Adrenal gland (tissue), 5 donors: ENCODE measurements around the gene MTHFD1.

Experiments used
- POLR2A ChIP-seq, 2 donors: fragments of 450-650 bp; IDR thresholded peaks; one replicate each; pipeline ENCODE4 v1.6.1; 2017; ENCODE audit warnings: antibody characterized with exemption in 2 of 2, mild to moderate bottlenecking in 2 of 2, moderate library complexity in 1 of 2
- TF ChIP-seq, protein P1 (sequence below), 6 experiments: fragments of 450-650 bp in 4 of 6; fragments of 200-600 bp in 2 of 6; sonication (generic) in 1 of 6; IDR thresholded peaks; 1 replicate in 5 of 6; 2 replicates in 1 of 6; pipeline versions ENCODE4 v1.5.1 to v1.8.0; 2016 to 2021; ENCODE audit warnings: antibody characterized with exemption in 6 of 6, mild to moderate bottlenecking in 2 of 6, moderate library complexity in 1 of 6
- donor health status: DM: no; HTN: no; CAD: no.

DNA sequence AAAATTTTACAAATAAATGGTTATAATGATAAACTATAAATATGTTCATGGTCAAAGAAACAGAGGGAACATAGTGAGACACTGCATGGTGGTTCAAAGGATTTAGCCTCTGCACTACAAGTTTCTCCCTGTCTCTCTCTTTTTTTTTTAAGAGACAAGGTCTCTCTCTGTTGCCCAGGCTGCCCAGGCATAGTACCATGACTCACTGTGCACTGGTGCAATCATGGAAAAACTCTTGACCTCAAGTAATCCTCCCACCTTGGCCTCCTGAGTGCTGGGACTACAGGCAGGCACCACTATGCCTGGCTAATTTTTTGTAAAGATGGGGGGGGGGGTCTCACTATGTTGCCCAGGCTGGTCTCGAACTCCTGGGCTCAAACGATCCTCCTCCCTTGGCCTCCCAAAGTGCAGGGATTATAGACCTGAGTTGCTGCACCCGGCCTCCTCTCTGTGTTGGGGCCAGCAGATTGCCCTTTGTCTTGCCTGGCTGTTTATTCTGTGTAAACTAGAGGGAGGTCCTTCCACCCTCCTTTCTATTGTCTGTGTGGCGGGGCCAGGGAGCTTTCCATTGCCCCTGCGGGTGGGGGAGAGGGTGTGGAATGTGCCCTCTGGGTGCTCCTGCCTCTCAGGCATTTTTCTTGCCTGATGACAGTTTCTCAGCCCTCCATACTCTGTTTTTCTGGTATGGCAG lies 22.1 kb downstream of the MTHFD1 start:
- TF ChIP-seq, protein P1, sequence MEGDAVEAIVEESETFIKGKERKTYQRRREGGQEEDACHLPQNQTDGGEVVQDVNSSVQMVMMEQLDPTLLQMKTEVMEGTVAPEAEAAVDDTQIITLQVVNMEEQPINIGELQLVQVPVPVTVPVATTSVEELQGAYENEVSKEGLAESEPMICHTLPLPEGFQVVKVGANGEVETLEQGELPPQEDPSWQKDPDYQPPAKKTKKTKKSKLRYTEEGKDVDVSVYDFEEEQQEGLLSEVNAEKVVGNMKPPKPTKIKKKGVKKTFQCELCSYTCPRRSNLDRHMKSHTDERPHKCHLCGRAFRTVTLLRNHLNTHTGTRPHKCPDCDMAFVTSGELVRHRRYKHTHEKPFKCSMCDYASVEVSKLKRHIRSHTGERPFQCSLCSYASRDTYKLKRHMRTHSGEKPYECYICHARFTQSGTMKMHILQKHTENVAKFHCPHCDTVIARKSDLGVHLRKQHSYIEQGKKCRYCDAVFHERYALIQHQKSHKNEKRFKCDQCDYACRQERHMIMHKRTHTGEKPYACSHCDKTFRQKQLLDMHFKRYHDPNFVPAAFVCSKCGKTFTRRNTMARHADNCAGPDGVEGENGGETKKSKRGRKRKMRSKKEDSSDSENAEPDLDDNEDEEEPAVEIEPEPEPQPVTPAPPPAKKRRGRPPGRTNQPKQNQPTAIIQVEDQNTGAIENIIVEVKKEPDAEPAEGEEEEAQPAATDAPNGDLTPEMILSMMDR (IDR thresholded peaks at IDR 0.05): no peak
- TF ChIP-seq POLR2A (IDR thresholded peaks at IDR 0.05): no peak
